ENCODE results near the gene RNPEPL1.

DNA sequence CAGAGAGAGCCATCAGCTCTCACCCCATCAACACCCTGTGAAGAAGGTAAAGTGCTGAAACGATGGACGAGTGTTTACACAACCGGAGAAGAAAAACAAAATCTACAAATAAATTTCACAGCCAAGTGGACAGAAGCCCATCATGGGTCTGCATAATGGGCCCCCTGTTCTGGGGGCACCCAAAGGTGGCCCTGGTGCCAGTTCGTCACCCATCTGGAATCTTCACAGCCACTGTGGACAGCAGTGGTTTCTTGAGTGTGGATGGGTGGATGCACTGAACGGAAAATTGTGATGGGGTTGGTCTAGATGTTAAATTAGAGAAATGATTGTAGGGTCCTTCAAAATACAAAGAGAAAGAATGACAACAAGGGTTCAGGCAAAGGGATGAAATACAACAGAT is 49.3 kb upstream of the RNPEPL1 start:
- TF ChIP-seq, protein P1, sequence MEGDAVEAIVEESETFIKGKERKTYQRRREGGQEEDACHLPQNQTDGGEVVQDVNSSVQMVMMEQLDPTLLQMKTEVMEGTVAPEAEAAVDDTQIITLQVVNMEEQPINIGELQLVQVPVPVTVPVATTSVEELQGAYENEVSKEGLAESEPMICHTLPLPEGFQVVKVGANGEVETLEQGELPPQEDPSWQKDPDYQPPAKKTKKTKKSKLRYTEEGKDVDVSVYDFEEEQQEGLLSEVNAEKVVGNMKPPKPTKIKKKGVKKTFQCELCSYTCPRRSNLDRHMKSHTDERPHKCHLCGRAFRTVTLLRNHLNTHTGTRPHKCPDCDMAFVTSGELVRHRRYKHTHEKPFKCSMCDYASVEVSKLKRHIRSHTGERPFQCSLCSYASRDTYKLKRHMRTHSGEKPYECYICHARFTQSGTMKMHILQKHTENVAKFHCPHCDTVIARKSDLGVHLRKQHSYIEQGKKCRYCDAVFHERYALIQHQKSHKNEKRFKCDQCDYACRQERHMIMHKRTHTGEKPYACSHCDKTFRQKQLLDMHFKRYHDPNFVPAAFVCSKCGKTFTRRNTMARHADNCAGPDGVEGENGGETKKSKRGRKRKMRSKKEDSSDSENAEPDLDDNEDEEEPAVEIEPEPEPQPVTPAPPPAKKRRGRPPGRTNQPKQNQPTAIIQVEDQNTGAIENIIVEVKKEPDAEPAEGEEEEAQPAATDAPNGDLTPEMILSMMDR (IDR thresholded peaks at IDR 0.05; ENCODE audit: low read length), result no peak
- TF ChIP-seq EZH2phosphoT487 (IDR thresholded peaks at IDR 0.05; ENCODE audit: low read length) (no peak), EZH2 (optimal IDR thresholded peaks at IDR 0.05; ENCODE audit: low read depth, low read length) (no peak)

Measured in MM.1S (cell line).